Subcutaneous preadipocyte (primary cell): ENCODE measurements around the gene ZNF501. TPM values are rescaled to one million over a fixed set of nuclear protein-coding genes. Genes with fewer than 3 reads are reported as not detected.

ENCODE experiments used
- total RNA-seq: library from RNA; depleted of rRNA; stranded (reverse); fragments of >200 nt; gene quantifications from 2 replicates; pipeline ENCODE4 v1.2.3, GENCODE V29; 2012

ZNF501 gene
- 4.3 and 6.6 TPM in 2 replicates for total RNA-seq

GRCh38 chr3:44729384-44729910, at the start of gene ZNF501:
TSS of gene ZNF501 (plus strand) at chr3:44729635. CDS start at chr3:44734422, 4,787 bp downstream.

GRCh38 chr3:44712455-44713075, 16.9 kb upstream of the ZNF501 start, which contains the start of gene ZNF502:
TSS of gene ZNF502 (plus strand) at chr3:44712660. CDS start at chr3:44720262, 7,602 bp downstream.

GRCh38 chr3:44761424-44762169, 32.2 kb downstream of the ZNF501 start, which contains the start of the genes KIAA1143 and KIF15:
TSS of gene KIAA1143 (minus strand) at chr3:44761619. CDS start at chr3:44761602, 17 bp downstream.
TSS of gene KIF15 (plus strand) at chr3:44761794. CDS start at chr3:44761866, 72 bp downstream.

Other genes starting within 250 kb of the ZNF501 start
- gene ZKSCAN7, start 174.4 kb upstream of the ZNF501 start, total RNA-seq: 3.7 and 5.5 TPM in 2 replicates
- gene ZNF660, start 144.7 kb upstream of the ZNF501 start, total RNA-seq: 0.20 and 1.8 TPM in 2 replicates
- 9.9 and 12.3 TPM in 2 replicates for gene ZNF197, start 104.6 kb upstream of the ZNF501 start, total RNA-seq
- gene ZNF35, start 80.9 kb upstream of the ZNF501 start, total RNA-seq: 7.7 and 10.4 TPM in 2 replicates
- 4.3 and 4.4 TPM in 2 replicates for gene ZNF502, start 17.0 kb upstream of the ZNF501 start, total RNA-seq
- 21.3 and 26.8 TPM in 2 replicates for gene KIAA1143, start 32.0 kb downstream of the ZNF501 start, total RNA-seq
- gene KIF15, start 32.2 kb downstream of the ZNF501 start, total RNA-seq: 10.7 and 17.4 TPM in 2 replicates
- 11.3 and 17.6 TPM in 2 replicates for gene TMEM42, start 132.3 kb downstream of the ZNF501 start, total RNA-seq
- gene TGM4, start 145.0 kb downstream of the ZNF501 start, total RNA-seq: under 0.01 and 0.39 TPM in 2 replicates
- 64.5 and 87.8 TPM in 2 replicates for gene ZDHHC3, start 246.5 kb downstream of the ZNF501 start, total RNA-seq
- gene EXOSC7, start 246.6 kb downstream of the ZNF501 start, total RNA-seq: 37.5 and 40.4 TPM in 2 replicates